Osteocyte (in vitro differentiated cells): ENCODE data around the gene RHOV. TPM values are rescaled to one million over a fixed set of nuclear protein-coding genes. Genes with fewer than 3 reads are reported as not detected.

Source experiments
- DNase-seq: peaks from one replicate; pipeline ENCODE4 v3.0.0; 2021; ENCODE audit warnings: mixed read lengths; ENCODE audit not compliant: unreplicated experiment; ENCODE audit errors: extremely low spot score
- H3K27ac Mint-ChIP-seq: one replicate; pipeline ENCODE4 v1.8.0; 2021; ENCODE audit warnings: mild to moderate bottlenecking, mixed read lengths; ENCODE audit not compliant: unreplicated experiment
- H3K27me3 Mint-ChIP-seq: one replicate; pipeline ENCODE4 v1.8.0; 2021; ENCODE audit warnings: mixed read lengths; ENCODE audit not compliant: unreplicated experiment
- H3K36me3 Mint-ChIP-seq: one replicate; pipeline ENCODE4 v1.8.0; 2021; ENCODE audit warnings: mixed read lengths; ENCODE audit not compliant: unreplicated experiment
- H3K4me1 Mint-ChIP-seq: one replicate; pipeline ENCODE4 v1.8.0; 2021; ENCODE audit warnings: mixed read lengths; ENCODE audit not compliant: unreplicated experiment
- H3K4me3 Mint-ChIP-seq: one replicate; pipeline ENCODE4 v1.8.0; 2021; ENCODE audit warnings: mild to moderate bottlenecking, moderate library complexity, mixed read lengths; ENCODE audit not compliant: unreplicated experiment
- H3K9me3 Mint-ChIP-seq: one replicate; pipeline ENCODE4 v1.8.0; 2021; ENCODE audit warnings: mixed read lengths; ENCODE audit not compliant: unreplicated experiment
- total RNA-seq: library from RNA; stranded (reverse); gene quantifications from 2 replicates; pipeline ENCODE4 v1.2.1, GENCODE V29; 2021
- TF ChIP-seq, protein P1 (sequence below): fragments of 200-600 bp; sonication (generic); IDR thresholded peaks from 2 replicates; pipeline ENCODE4 v1.5.0; 2021; ENCODE audit warnings: antibody characterized with exemption, mild to moderate bottlenecking, moderate library complexity

RHOV gene
- total RNA-seq, 1 donor from 2014 or later: 0.46 TPM

- no peaks in the 10 kb centered on the region for H3K36me3 Mint-ChIP-seq
- H3K4me3 Mint-ChIP-seq: no peak overlapping the region
- no peaks in the 10 kb centered on the region for H3K9me3 Mint-ChIP-seq
- peaks cover 14% of the 10 kb centered on the region for H3K4me1 Mint-ChIP-seq
- no peaks in the 10 kb centered on the region for H3K27me3 Mint-ChIP-seq
- no peak overlapping the region for H3K27ac Mint-ChIP-seq
- peak; percentile 92 for DNase-seq
- TF ChIP-seq, protein P1, sequence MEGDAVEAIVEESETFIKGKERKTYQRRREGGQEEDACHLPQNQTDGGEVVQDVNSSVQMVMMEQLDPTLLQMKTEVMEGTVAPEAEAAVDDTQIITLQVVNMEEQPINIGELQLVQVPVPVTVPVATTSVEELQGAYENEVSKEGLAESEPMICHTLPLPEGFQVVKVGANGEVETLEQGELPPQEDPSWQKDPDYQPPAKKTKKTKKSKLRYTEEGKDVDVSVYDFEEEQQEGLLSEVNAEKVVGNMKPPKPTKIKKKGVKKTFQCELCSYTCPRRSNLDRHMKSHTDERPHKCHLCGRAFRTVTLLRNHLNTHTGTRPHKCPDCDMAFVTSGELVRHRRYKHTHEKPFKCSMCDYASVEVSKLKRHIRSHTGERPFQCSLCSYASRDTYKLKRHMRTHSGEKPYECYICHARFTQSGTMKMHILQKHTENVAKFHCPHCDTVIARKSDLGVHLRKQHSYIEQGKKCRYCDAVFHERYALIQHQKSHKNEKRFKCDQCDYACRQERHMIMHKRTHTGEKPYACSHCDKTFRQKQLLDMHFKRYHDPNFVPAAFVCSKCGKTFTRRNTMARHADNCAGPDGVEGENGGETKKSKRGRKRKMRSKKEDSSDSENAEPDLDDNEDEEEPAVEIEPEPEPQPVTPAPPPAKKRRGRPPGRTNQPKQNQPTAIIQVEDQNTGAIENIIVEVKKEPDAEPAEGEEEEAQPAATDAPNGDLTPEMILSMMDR: peak; percentile 82
These were observed 14.7 kb downstream of the RHOV start for GRCh38 chr15:40859206-40859851.

- no peaks in the 10 kb centered on the region for H3K9me3 Mint-ChIP-seq
- no peak for DNase-seq
- H3K27me3 Mint-ChIP-seq: no peaks in the 10 kb centered on the region
- TF ChIP-seq, protein P1: no peak
- no peaks in the 10 kb centered on the region for H3K36me3 Mint-ChIP-seq
- H3K27ac Mint-ChIP-seq: no peak overlapping the region
- H3K4me1 Mint-ChIP-seq: peaks cover 8% of the 10 kb centered on the region
- no peak overlapping the region for H3K4me3 Mint-ChIP-seq
These were observed 15.3 kb downstream of the RHOV start for GRCh38 chr15:40858706-40859105.

GRCh38 chr15:40857601-40858341 lies 16.3 kb downstream of the RHOV start:
- peaks cover 8% of the 10 kb centered on the region for H3K4me1 Mint-ChIP-seq
- DNase-seq: peak; percentile 95
- no peaks in the 10 kb centered on the region for H3K36me3 Mint-ChIP-seq
- no peaks in the 10 kb centered on the region for H3K27me3 Mint-ChIP-seq
- no peak overlapping the region for H3K27ac Mint-ChIP-seq
- no peak overlapping the region for H3K4me3 Mint-ChIP-seq
- H3K9me3 Mint-ChIP-seq: no peaks in the 10 kb centered on the region
- TF ChIP-seq, protein P1: peak; percentile 96

DNA sequence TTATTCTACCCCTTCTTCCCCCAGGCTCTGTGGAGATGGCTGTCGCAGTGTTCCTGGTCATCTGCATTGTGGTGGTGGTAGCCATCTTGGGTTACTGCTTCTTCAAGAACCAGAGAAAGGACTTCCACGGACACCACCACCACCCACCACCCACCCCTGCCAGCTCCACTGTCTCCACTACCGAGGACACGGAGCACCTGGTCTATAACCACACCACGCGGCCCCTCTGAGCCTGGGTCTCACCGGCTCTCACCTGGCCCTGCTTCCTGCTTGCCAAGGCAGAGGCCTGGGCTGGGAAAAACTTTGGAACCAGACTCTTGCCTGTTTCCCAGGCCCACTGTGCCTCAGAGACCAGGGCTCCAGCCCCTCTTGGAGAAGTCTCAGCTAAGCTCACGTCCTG lies 17.3 kb downstream of the RHOV start:
- H3K4me1 Mint-ChIP-seq: peaks cover 8% of the 10 kb centered on the region
- no peak for DNase-seq
- H3K9me3 Mint-ChIP-seq: no peaks in the 10 kb centered on the region
- H3K27me3 Mint-ChIP-seq: no peaks in the 10 kb centered on the region
- H3K36me3 Mint-ChIP-seq: no peaks in the 10 kb centered on the region
- TF ChIP-seq, protein P1: no peak
- no peak overlapping the region for H3K4me3 Mint-ChIP-seq
- H3K27ac Mint-ChIP-seq: no peak overlapping the region

DNA sequence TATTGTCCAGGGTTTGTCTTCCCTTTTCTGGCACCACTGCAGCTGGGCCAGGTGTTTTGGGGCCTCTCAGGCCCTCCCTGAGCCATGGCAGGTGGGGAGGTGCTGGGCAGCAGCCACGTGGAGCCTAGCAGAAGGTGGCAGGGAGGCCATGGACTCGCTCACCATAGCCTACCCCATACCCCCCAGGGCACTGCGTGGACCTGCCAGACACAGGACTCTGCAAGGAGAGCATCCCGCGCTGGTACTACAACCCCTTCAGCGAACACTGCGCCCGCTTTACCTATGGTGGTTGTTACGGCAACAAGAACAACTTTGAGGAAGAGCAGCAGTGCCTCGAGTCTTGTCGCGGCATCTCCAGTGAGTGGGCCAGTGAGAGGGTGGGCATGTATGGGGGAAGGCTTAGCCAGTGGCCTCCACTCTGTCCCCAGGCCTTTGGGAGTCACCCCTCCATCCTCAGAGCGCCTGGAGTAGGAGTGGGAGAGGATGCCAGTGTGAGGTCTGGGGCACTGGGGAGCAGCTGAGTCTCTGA lies 18.3 kb downstream of the RHOV start:
- Mint-ChIP-seq H3K27ac (no peak overlapping the region), H3K4me1 (peaks cover 8% of the 10 kb centered on the region), H3K9me3 (no peaks in the 10 kb centered on the region), H3K36me3 (no peaks in the 10 kb centered on the region), H3K27me3 (no peaks in the 10 kb centered on the region), H3K4me3 (no peak overlapping the region)
- TF ChIP-seq, protein P1: no peak
- DNase-seq: no peak
